OCI-LY1 (cell line): ENCODE data around the gene ESM1.
A peak's percentile ranks its signal among the peaks of the same experiment; 100 is the strongest.

Experiments
- H2AFZ ChIP-seq: fragments of 200-600 bp; sonication (generic), shearing (Covaris generic); 2 replicates; pipeline ENCODE4 v1.6.0; 2014; ENCODE audit warnings: antibody characterized with exemption, mild to moderate bottlenecking, low read length
- H3F3A ChIP-seq: fragments of 200-600 bp; sonication (generic), shearing (Covaris generic); 2 replicates; pipeline ENCODE4 v1.6.0; 2014; ENCODE audit warnings: mild to moderate bottlenecking, antibody characterized with exemption, low read length, moderate library complexity; ENCODE audit not compliant: insufficient read depth
- H3K27ac ChIP-seq: fragments of 200-600 bp; sonication (generic); 2 replicates; pipeline ENCODE4 v1.5.1; 2014; ENCODE audit warnings: low read length, mixed run types, mild to moderate bottlenecking, low read depth; ENCODE audit not compliant: poor library complexity, severe bottlenecking
- H3K27me3 ChIP-seq: fragments of 200-600 bp; sonication (generic); 2 replicates; pipeline ENCODE4 v1.6.0; 2014; ENCODE audit warnings: antibody characterized with exemption, mild to moderate bottlenecking, low read length, moderate library complexity; ENCODE audit not compliant: insufficient read depth
- H3K36me3 ChIP-seq: fragments of 200-600 bp; sonication (generic); 2 replicates; pipeline ENCODE4 v1.6.1; 2014; ENCODE audit warnings: mild to moderate bottlenecking, antibody characterized with exemption, low read length, moderate library complexity, mixed read lengths; ENCODE audit not compliant: insufficient read depth
- H3K4me1 ChIP-seq: fragments of 200-600 bp; sonication (generic); 2 replicates; pipeline ENCODE4 v1.5.1; 2014; ENCODE audit warnings: mild to moderate bottlenecking, low read length, moderate library complexity; ENCODE audit not compliant: insufficient read depth, severe bottlenecking
- H3K4me2 ChIP-seq: fragments of 200-600 bp; sonication (generic), shearing (Covaris generic); 2 replicates; pipeline ENCODE4 v1.6.1; 2014; ENCODE audit warnings: low read length
- H3K4me3 ChIP-seq: fragments of 200-600 bp; sonication (generic); 2 replicates; pipeline ENCODE4 v1.5.1; 2014; ENCODE audit warnings: low read length, low read depth, mild to moderate bottlenecking, mixed read lengths; ENCODE audit not compliant: poor library complexity, severe bottlenecking
- H3K79me2 ChIP-seq: fragments of 200-600 bp; shearing (Covaris generic); 2 replicates; pipeline ENCODE4 v1.6.1; 2016; ENCODE audit warnings: mixed run types, low read length, mixed read lengths; ENCODE audit not compliant: insufficient read depth
- H3K9ac ChIP-seq: fragments of 200-600 bp; sonication (generic), shearing (Covaris generic); 2 replicates; pipeline ENCODE4 v1.6.1; 2014; ENCODE audit warnings: mild to moderate bottlenecking, low read length, mixed read lengths
- H3K9me2 ChIP-seq: fragments of 200-600 bp; sonication (generic), shearing (Covaris generic); 2 replicates; pipeline ENCODE4 v1.6.1; 2014; ENCODE audit warnings: low read depth, mild to moderate bottlenecking, low read length, mixed read lengths
- H3K9me3 ChIP-seq: fragments of 200-600 bp; shearing (Covaris generic); 2 replicates; pipeline ENCODE4 v1.6.1; 2014; ENCODE audit warnings: low read length, mixed read lengths
- H4K20me1 ChIP-seq: fragments of 200-600 bp; sonication (generic), shearing (Covaris generic); 2 replicates; pipeline ENCODE4 v1.6.0; 2016; ENCODE audit warnings: mild to moderate bottlenecking, low read length; ENCODE audit not compliant: insufficient read depth
- CTCF ChIP-seq: fragments of 200-600 bp; sonication (generic), shearing (Covaris generic); IDR thresholded peaks from 2 replicates; pipeline ENCODE4 v1.5.1; 2017; ENCODE audit warnings: mild to moderate bottlenecking, antibody characterized with exemption, low read length, moderate library complexity, mixed read lengths
- EZH2 ChIP-seq: fragments of 200-600 bp; sonication (generic), shearing (Covaris generic); IDR thresholded peaks from 2 replicates; pipeline ENCODE4 v1.8.0; 2017; ENCODE audit warnings: borderline replicate concordance, mixed run types, mild to moderate bottlenecking, antibody characterized with exemption, low read length, moderate library complexity, mixed read lengths

ESM1 gene

GRCh38 chr5:54946306-54946819, 39.0 kb downstream of the ESM1 start:
- Histone ChIP-seq H3K9me2 (no peaks in the 10 kb centered on the region), H3F3A (no peaks in the 10 kb centered on the region), H4K20me1 (no peaks in the 10 kb centered on the region), H2AFZ (no peak overlapping the region), H3K4me1 (no peaks in the 10 kb centered on the region), H3K27me3 (no peaks in the 10 kb centered on the region), H3K4me3 (no peak overlapping the region), H3K4me2 (no peak overlapping the region), H3K79me2 (no peaks in the 10 kb centered on the region), H3K36me3 (no peaks in the 10 kb centered on the region), H3K27ac (no peak overlapping the region), H3K9me3 (no peaks in the 10 kb centered on the region), H3K9ac (no peak overlapping the region)
- TF ChIP-seq EZH2 (no peak), CTCF (no peak)

- H4K20me1 ChIP-seq: no peaks in the 10 kb centered on the region
- H2AFZ ChIP-seq: no peak overlapping the region
- H3K79me2 ChIP-seq: no peaks in the 10 kb centered on the region
- no peaks in the 10 kb centered on the region for H3F3A ChIP-seq
- H3K27ac ChIP-seq: no peak overlapping the region
- H3K4me3 ChIP-seq: no peak overlapping the region
- no peaks in the 10 kb centered on the region for H3K36me3 ChIP-seq
- no peak for TF ChIP-seq EZH2
- TF ChIP-seq CTCF: peak; percentile 74
- no peaks in the 10 kb centered on the region for H3K27me3 ChIP-seq
- no peak overlapping the region for H3K9ac ChIP-seq
- H3K4me2 ChIP-seq: no peak overlapping the region
- no peaks in the 10 kb centered on the region for H3K9me3 ChIP-seq
- no peaks in the 10 kb centered on the region for H3K9me2 ChIP-seq
- no peaks in the 10 kb centered on the region for H3K4me1 ChIP-seq
These were observed 41.0 kb downstream of the ESM1 start for GRCh38 chr5:54944364-54944763.

GRCh38 chr5:54942064-54942778, 43.2 kb downstream of the ESM1 start:
- H3K9me3 ChIP-seq: no peaks in the 10 kb centered on the region
- no peaks in the 10 kb centered on the region for H3K4me1 ChIP-seq
- H3K9me2 ChIP-seq: no peaks in the 10 kb centered on the region
- no peak overlapping the region for H3K4me3 ChIP-seq
- no peak for TF ChIP-seq CTCF
- no peak for TF ChIP-seq EZH2
- no peaks in the 10 kb centered on the region for H3F3A ChIP-seq
- no peak overlapping the region for H2AFZ ChIP-seq
- no peak overlapping the region for H3K27ac ChIP-seq
- H3K27me3 ChIP-seq: no peaks in the 10 kb centered on the region
- H3K36me3 ChIP-seq: no peaks in the 10 kb centered on the region
- no peak overlapping the region for H3K9ac ChIP-seq
- H3K79me2 ChIP-seq: no peaks in the 10 kb centered on the region
- no peak overlapping the region for H3K4me2 ChIP-seq
- no peaks in the 10 kb centered on the region for H4K20me1 ChIP-seq
